Keratinocyte (primary cell): ENCODE data around the gene SELENOO. TPM values are rescaled to one million over a fixed set of nuclear protein-coding genes. Genes with fewer than 3 reads are reported as not detected.

ENCODE experiments used
- DNase-seq: peaks from one replicate; pipeline ENCODE4 v3.0.0-alpha.2; 2011; ENCODE audit warnings: low read depth, missing footprints, low spot score
- FAIRE-seq: peaks from 2 replicates; lab custom pipeline; 2011; peaks lifted over from hg19 to GRCh38; lab: Jason Lieb, UNC
- H2AFZ ChIP-seq: 2 replicates; pipeline ENCODE4 v1.6.0; 2012; ENCODE audit warnings: low read length, control low read depth, inconsistent platforms; ENCODE audit not compliant: control insufficient read depth
- H3K27ac ChIP-seq: 2 replicates; pipeline ENCODE4 v1.5.1; 2011; ENCODE audit warnings: low read length; ENCODE audit not compliant: control insufficient read depth, insufficient read depth
- H3K27me3 ChIP-seq: 3 replicates; pipeline ENCODE4 v1.6.0; 2011; ENCODE audit warnings: low read length; ENCODE audit not compliant: control insufficient read depth, insufficient read depth; ENCODE audit errors: extremely low read depth
- H3K36me3 ChIP-seq, 2 experiments: 2 replicates in 1 of 2; 3 replicates in 1 of 2; pipeline ENCODE4 v1.5.1; 2011; ENCODE audit warnings: low read length in 2 of 2, mild to moderate bottlenecking in 1 of 2; ENCODE audit not compliant: control insufficient read depth in 2 of 2, insufficient read depth in 2 of 2; ENCODE audit errors: extremely low read depth in 1 of 2
- H3K4me1 ChIP-seq: 3 replicates; pipeline ENCODE4 v1.5.1; 2011; ENCODE audit warnings: low read length; ENCODE audit not compliant: control insufficient read depth, insufficient read depth; ENCODE audit errors: extremely low read depth
- H3K4me2 ChIP-seq: 3 replicates; pipeline ENCODE4 v1.6.0; 2011; ENCODE audit warnings: low read depth, low read length; ENCODE audit not compliant: control insufficient read depth, insufficient read depth; ENCODE audit errors: extremely low read depth
- H3K4me3 ChIP-seq, 3 experiments: fragments of 200-600 bp in 1 of 3; sonication (generic) in 1 of 3; 2 replicates in 2 of 3; 3 replicates in 1 of 3; pipeline ENCODE4 v1.5.1; 2011 to 2016; ENCODE audit warnings: low read length in 3 of 3, mild to moderate bottlenecking in 3 of 3, control low read depth in 2 of 3, inconsistent platforms in 1 of 3, low read depth in 1 of 3, mixed read lengths in 1 of 3, mixed run types in 1 of 3, moderate library complexity in 1 of 3; ENCODE audit not compliant: control insufficient read depth in 2 of 3, insufficient read depth in 2 of 3; ENCODE audit errors: extremely low read depth in 1 of 3
- H3K79me2 ChIP-seq: 2 replicates; pipeline ENCODE4 v1.6.0; 2012; ENCODE audit warnings: low read length; ENCODE audit not compliant: control insufficient read depth, insufficient read depth
- H3K9ac ChIP-seq: 3 replicates; pipeline ENCODE4 v1.6.0; 2011; ENCODE audit warnings: low read length; ENCODE audit not compliant: control insufficient read depth, insufficient read depth; ENCODE audit errors: extremely low read depth
- H3K9me1 ChIP-seq: 3 replicates; pipeline ENCODE4 v1.6.0; 2011; ENCODE audit warnings: low read length; ENCODE audit not compliant: control insufficient read depth, insufficient read depth; ENCODE audit errors: extremely low read depth
- H3K9me3 ChIP-seq: 2 replicates; pipeline ENCODE4 v1.5.1; 2012; ENCODE audit warnings: low read depth, low read length; ENCODE audit not compliant: control insufficient read depth
- H4K20me1 ChIP-seq: 3 replicates; pipeline ENCODE4 v1.6.0; 2011; ENCODE audit warnings: low read length; ENCODE audit not compliant: control insufficient read depth, insufficient read depth; ENCODE audit errors: extremely low read depth
- EZH2 ChIP-seq: IDR thresholded peaks from one replicate; pipeline ENCODE4 v1.6.1; 2012; ENCODE audit warnings: inconsistent platforms, mild to moderate bottlenecking, low read length, moderate library complexity
- dilution Hi-C: fragments of 300-500 bp; cut with MboI; formaldehyde crosslinking; loops from one replicate; pipeline ENCODE4 v1.7.0; 2020; ENCODE audit warnings: low sequenced_read_pairs; ENCODE audit not compliant: extremely low pct_ligation_motif_present
- polyA plus RNA-seq, 5 experiments: library from polyadenylated mRNA; depleted of rRNA in 3 of 5; stranded (reverse) in 3 of 5; stranded (forward) in 1 of 5; unstranded in 1 of 5; fragments of >200 nt; gene quantifications; 1 replicate in 1 of 5; 2 replicates in 3 of 5; 3 replicates in 1 of 5; pipeline versions ENCODE4 v1.2.1 to v1.2.3, GENCODE V29; 2011 to 2012; ENCODE audit warnings: missing spikeins in 2 of 5, low read depth in 1 of 5, low replicate concordance in 1 of 5
- TF ChIP-seq, protein P1 (sequence below), 3 experiments: IDR thresholded peaks in 1 of 3; conservative IDR thresholded peaks in 1 of 3; optimal IDR thresholded peaks in 1 of 3; 2 replicates in 2 of 3; 3 replicates in 1 of 3; pipeline versions ENCODE3 to v1.5.1; 2011; ENCODE audit warnings: low read length in 3 of 3, mild to moderate bottlenecking in 3 of 3, moderate library complexity in 2 of 3, control low read depth in 1 of 3, inconsistent platforms in 1 of 3; ENCODE audit not compliant: insufficient read depth in 2 of 3; ENCODE audit errors: extremely low read depth in 1 of 3

The SELENOO gene
- polyA plus RNA-seq, 1 donor (not counting 4 experiments of a cell fraction or from before 2014, with no cell fraction given), result 14.4 TPM

DNA sequence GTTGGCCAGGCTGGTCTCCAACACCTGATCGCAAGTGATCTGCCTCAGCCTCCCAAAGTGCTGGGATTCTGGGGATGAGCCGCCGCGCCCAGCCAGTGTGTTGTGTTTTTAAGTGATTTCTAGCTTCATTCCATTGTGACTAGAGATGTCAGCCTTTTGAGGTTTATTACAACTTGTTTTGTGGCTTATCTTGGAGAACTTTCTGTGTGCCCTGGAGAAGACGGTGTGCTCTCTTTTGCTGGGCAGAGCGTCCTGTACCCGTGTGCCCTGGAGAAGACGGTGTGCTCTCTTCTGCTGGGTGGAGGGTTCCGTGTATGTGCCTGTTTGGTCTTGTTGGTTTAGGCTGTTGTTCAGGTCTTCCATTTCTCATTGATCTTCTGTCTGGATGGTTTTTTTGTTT lies 12.5 kb downstream of the SELENOO start:
- H3K79me2 ChIP-seq, result peaks cover 30% of the 10 kb centered on the region
- no peak for FAIRE-seq

DNA sequence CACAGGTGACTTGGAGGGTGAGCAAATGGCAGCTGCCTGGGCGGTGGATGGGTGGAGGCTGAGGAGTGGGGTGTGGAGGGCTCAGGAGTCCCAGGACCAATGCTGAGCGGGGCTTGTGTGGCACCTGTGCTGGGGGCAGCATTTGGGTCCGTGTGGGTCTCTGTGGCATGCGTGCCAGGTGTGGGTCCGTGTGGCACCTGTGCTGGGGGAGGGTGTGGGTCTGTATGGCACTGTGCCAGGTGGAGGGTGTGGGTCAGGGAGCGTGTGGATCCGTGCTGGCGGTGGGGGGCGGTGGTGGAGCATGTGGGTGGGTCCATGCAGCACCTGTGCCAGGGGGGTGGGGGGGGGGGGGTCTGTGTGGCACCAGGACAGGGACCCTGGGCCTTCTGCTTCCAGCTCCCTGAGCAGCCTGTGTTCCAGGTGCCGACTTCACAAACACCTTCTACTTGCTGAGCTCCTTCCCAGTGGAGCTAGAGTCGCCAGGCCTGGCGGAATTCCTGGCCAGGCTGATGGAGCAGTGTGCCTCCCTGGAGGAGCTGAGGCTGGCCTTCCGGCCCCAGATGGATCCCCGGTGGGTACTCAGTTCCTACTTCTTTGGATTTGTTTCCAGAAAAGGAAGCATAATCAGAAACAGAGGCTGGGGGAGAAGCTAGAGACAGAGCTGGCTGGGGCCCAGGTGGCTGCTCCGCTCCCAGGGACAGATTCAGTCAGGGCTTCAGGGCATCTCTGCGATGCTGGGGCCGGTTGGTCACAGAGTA lies 14.7 kb downstream of the SELENOO start:
- dilution Hi-C loops, result no loop called here

More for the DNA sequence above, 12.5 kb downstream of the SELENOO start:
- Histone ChIP-seq H3K27ac (no peak overlapping the region), H3K4me1 (peaks cover 6% of the 10 kb centered on the region), H3K36me3 (peaks cover 16 to 44% of the 10 kb centered on the region in 2 experiments), H4K20me1 (peaks cover 10% of the 10 kb centered on the region), H3K9me3 (no peaks in the 10 kb centered on the region), H3K4me3 (no peak overlapping the region), H3K27me3 (no peaks in the 10 kb centered on the region), H3K4me2 (no peak overlapping the region), H2AFZ (no peak overlapping the region), H3K9ac (no peak overlapping the region), H3K9me1 (peaks cover 2% of the 10 kb centered on the region)
- DNase-seq, result no peak
- TF ChIP-seq, protein P1, sequence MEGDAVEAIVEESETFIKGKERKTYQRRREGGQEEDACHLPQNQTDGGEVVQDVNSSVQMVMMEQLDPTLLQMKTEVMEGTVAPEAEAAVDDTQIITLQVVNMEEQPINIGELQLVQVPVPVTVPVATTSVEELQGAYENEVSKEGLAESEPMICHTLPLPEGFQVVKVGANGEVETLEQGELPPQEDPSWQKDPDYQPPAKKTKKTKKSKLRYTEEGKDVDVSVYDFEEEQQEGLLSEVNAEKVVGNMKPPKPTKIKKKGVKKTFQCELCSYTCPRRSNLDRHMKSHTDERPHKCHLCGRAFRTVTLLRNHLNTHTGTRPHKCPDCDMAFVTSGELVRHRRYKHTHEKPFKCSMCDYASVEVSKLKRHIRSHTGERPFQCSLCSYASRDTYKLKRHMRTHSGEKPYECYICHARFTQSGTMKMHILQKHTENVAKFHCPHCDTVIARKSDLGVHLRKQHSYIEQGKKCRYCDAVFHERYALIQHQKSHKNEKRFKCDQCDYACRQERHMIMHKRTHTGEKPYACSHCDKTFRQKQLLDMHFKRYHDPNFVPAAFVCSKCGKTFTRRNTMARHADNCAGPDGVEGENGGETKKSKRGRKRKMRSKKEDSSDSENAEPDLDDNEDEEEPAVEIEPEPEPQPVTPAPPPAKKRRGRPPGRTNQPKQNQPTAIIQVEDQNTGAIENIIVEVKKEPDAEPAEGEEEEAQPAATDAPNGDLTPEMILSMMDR (optimal IDR thresholded peaks at IDR 0.05 in 1 of 3, IDR thresholded peaks at IDR 0.05 in 1 of 3, conservative IDR thresholded peaks at IDR 0.05 in 1 of 3; ENCODE audit: extremely low read depth in 1 of 3, insufficient read depth in 2 of 3, low read length in 3 of 3), result no peak
- TF ChIP-seq EZH2, result no peak
- dilution Hi-C loops, result no loop called here

More for the DNA sequence above, 14.7 kb downstream of the SELENOO start:
- no peak for FAIRE-seq
- Histone ChIP-seq H3K27ac (no peak overlapping the region), H4K20me1 (no peaks in the 10 kb centered on the region), H3K36me3 (peaks cover 26 to 47% of the 10 kb centered on the region in 2 experiments), H3K79me2 (peaks cover 29% of the 10 kb centered on the region), H3K27me3 (no peaks in the 10 kb centered on the region), H3K9me3 (no peaks in the 10 kb centered on the region), H3K4me3 (no peak overlapping the region), H2AFZ (no peak overlapping the region), H3K9ac (no peak overlapping the region), H3K4me1 (peaks cover 6% of the 10 kb centered on the region), H3K4me2 (no peak overlapping the region), H3K9me1 (peaks cover 2% of the 10 kb centered on the region)
- DNase-seq, result no peak
- TF ChIP-seq EZH2, result no peak
- TF ChIP-seq, protein P1 (optimal IDR thresholded peaks at IDR 0.05 in 1 of 3, IDR thresholded peaks at IDR 0.05 in 1 of 3, conservative IDR thresholded peaks at IDR 0.05 in 1 of 3; ENCODE audit: extremely low read depth in 1 of 3, insufficient read depth in 2 of 3, low read length in 3 of 3), result no peak
